Activated T-helper 1 cell treated with anti-CD3 and anti-CD28 coated beads, Interleukin-12 subunit alpha, Interleukin-12 subunit beta, Interleukin-2, Interleukin-4 antibody, amounts not matched to agents 30 ng/mL and 10 ng/mL and 1 ng/mL, durations not matched to agents 14 hours and 24 hours and 36 hours (primary cell): ENCODE data around the gene PCSK1. TPM values are rescaled to one million over a fixed set of nuclear protein-coding genes. Genes with fewer than 3 reads are reported as not detected.

Experiments used
- DNase-seq: peaks from one replicate; pipeline ENCODE4 v3.0.0; 2021; ENCODE audit warnings: low spot score
- H3K27ac Mint-ChIP-seq: one replicate; pipeline ENCODE4 v1.8.0; 2021; ENCODE audit warnings: mild to moderate bottlenecking, mixed read lengths
- H3K27me3 Mint-ChIP-seq: one replicate; pipeline ENCODE4 v1.8.0; 2022; ENCODE audit warnings: mild to moderate bottlenecking, moderate library complexity, mixed read lengths; ENCODE audit not compliant: insufficient read depth
- H3K36me3 Mint-ChIP-seq: one replicate; pipeline ENCODE4 v1.8.0; 2021; ENCODE audit warnings: low read depth, mixed read lengths
- H3K4me1 Mint-ChIP-seq: one replicate; pipeline ENCODE4 v1.8.0; 2021; ENCODE audit warnings: low read depth, mixed read lengths
- H3K4me3 Mint-ChIP-seq: one replicate; pipeline ENCODE4 v1.8.0; 2021; ENCODE audit warnings: mild to moderate bottlenecking, moderate library complexity, mixed read lengths
- H3K9me3 Mint-ChIP-seq: one replicate; pipeline ENCODE4 v1.8.0; 2021; ENCODE audit warnings: mixed read lengths
- intact Hi-C: fragments of 100-400 bp; cut with micrococcal nuclease; formaldehyde crosslinking; loops from one replicate; pipeline ENCODE4 v1.15.1; 2024
- total RNA-seq: library from RNA; stranded (reverse); gene quantifications from 2 replicates; pipeline ENCODE4 v1.2.3, GENCODE V29; 2022

The PCSK1 gene
- not detected in 2 replicates for total RNA-seq

DNA sequence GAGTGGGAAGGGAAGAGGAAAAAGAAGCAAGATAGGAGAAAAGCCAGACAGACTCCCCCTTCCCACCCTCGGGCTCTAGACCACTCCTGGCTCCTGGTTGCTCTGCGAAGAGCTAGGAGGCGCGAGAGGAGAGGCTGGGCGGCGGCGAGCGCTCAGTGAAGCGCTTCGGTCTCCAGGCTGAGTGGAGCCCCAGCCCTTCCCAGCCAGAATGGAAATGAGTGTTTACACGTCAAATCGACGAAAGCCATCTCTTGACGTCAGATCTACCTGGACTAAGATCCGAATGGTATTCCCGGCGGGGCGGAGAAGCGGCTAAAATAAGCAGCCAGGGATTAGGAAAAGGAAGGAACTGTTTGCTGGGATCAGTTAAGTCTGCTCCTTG, at the start of gene PCSK1:
Gene PCSK1, minus strand, starts transcription at position 183 of the 382 bp plus-strand sequence. CDS start 206 bp downstream, outside the sequence.
- Mint-ChIP-seq H3K4me3 (no peak within 1 kb of the TSS), H3K9me3 (peaks cover 13% of the 10 kb centered on the region), H3K4me1 (peaks cover 6% of the 10 kb centered on the region), H3K27me3 (peaks cover 60% of the 10 kb centered on the region), H3K36me3 (no peaks in the 10 kb centered on the region), H3K27ac (no peak within 1 kb of the TSS)
- DNase-seq = no peak
- intact Hi-C loops = no loop called here

- Mint-ChIP-seq H3K4me3 (no peak overlapping the region), H3K27me3 (peaks cover 2% of the 10 kb centered on the region), H3K9me3 (no peaks in the 10 kb centered on the region), H3K36me3 (no peaks in the 10 kb centered on the region), H3K27ac (no peak overlapping the region), H3K4me1 (no peaks in the 10 kb centered on the region)
- DNase-seq = no peak
- intact Hi-C loops = no loop called here
These were observed 48.8 kb upstream of the PCSK1 start for GRCh38 chr5:96481867-96482266.

DNA sequence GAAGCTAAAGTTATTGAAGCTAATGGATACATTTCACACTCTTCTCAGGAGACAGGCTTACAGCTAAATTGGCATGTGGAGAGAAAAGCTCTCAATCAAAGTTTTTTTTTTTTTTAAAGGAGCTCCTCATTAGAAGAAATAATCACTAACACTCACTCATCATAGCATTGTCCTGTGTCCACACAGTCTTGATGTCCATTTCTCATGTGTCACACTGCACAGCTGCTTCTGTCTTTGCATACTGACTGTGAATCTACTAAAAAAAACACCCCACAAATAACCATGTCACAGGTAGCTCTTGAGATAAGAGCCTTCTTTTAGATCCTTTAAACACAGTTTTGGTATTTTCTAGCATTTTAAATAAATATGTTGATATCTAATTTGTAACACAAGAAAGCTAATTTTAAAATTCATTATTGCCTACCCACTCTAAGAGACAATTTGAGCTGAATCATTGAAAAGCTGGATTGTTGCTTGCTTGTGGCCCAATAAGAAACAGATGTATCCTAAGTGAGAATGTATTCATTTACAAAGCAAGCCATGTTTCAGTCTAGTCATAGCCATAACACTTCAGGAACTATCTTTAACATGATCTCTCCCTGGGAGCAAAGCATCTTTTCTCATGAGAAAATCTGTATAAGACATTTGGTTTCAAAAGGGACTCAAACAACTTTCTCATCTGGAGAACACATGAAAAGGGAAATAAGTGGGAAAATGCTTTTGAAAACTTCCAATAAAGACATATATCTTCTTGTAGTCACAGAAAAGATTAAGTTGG, 48.1 kb upstream of the PCSK1 start:
- DNase-seq = no peak
- intact Hi-C loops = no loop called here
- Mint-ChIP-seq H3K36me3 (no peaks in the 10 kb centered on the region), H3K9me3 (no peaks in the 10 kb centered on the region), H3K4me1 (no peaks in the 10 kb centered on the region), H3K4me3 (no peak overlapping the region), H3K27ac (no peak overlapping the region), H3K27me3 (peaks cover 2% of the 10 kb centered on the region)

DNA sequence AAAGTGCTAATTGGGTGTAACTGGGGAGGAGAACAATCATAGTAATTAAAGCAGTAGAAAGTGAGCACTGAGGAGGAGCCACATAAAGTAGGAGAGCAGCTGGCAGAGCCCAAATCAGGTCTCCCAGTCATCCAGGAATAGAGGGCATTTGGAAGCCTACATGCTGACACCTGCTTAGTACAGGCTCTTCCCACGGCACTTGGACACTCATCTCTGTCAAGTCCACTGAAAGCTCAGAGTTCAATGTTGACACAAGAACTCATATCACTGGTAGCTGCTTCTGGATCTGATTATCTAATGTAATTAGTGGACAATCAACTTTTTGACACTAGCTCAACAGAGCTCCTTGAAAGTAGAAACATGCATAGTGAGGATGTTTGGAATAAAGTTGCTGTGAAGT, 45.9 kb upstream of the PCSK1 start:
- intact Hi-C loops = no loop called here
- Mint-ChIP-seq H3K36me3 (no peaks in the 10 kb centered on the region), H3K27me3 (no peaks in the 10 kb centered on the region), H3K4me1 (no peaks in the 10 kb centered on the region), H3K27ac (no peak overlapping the region), H3K9me3 (no peaks in the 10 kb centered on the region), H3K4me3 (no peak overlapping the region)
- DNase-seq = no peak

- intact Hi-C loops = no loop called here
- DNase-seq = no peak
- no peaks in the 10 kb centered on the region for H3K4me1 Mint-ChIP-seq
- no peak overlapping the region for H3K27ac Mint-ChIP-seq
- H3K9me3 Mint-ChIP-seq = no peaks in the 10 kb centered on the region
- no peak overlapping the region for H3K4me3 Mint-ChIP-seq
- H3K36me3 Mint-ChIP-seq = no peaks in the 10 kb centered on the region
- H3K27me3 Mint-ChIP-seq = peaks cover 3% of the 10 kb centered on the region
These were observed 43.6 kb upstream of the PCSK1 start for GRCh38 chr5:96476654-96477053.

GRCh38 chr5:96474073-96474472, 41.0 kb upstream of the PCSK1 start:
- no peaks in the 10 kb centered on the region for H3K4me1 Mint-ChIP-seq
- intact Hi-C loops = no loop called here
- no peak for DNase-seq
- H3K36me3 Mint-ChIP-seq = no peaks in the 10 kb centered on the region
- no peaks in the 10 kb centered on the region for H3K9me3 Mint-ChIP-seq
- H3K27me3 Mint-ChIP-seq = peaks cover 3% of the 10 kb centered on the region
- H3K4me3 Mint-ChIP-seq = no peak overlapping the region
- no peak overlapping the region for H3K27ac Mint-ChIP-seq

GRCh38 chr5:96473155-96473554, 40.1 kb upstream of the PCSK1 start:
- no peak overlapping the region for H3K4me3 Mint-ChIP-seq
- H3K9me3 Mint-ChIP-seq = no peaks in the 10 kb centered on the region
- H3K27me3 Mint-ChIP-seq = peaks cover 3% of the 10 kb centered on the region
- H3K36me3 Mint-ChIP-seq = no peaks in the 10 kb centered on the region
- intact Hi-C loops = no loop called here
- no peaks in the 10 kb centered on the region for H3K4me1 Mint-ChIP-seq
- DNase-seq = no peak
- H3K27ac Mint-ChIP-seq = no peak overlapping the region

GRCh38 chr5:96470785-96471184, 37.7 kb upstream of the PCSK1 start:
- H3K4me3 Mint-ChIP-seq = no peak overlapping the region
- peaks cover 9% of the 10 kb centered on the region for H3K27me3 Mint-ChIP-seq
- no peak for DNase-seq
- no peaks in the 10 kb centered on the region for H3K36me3 Mint-ChIP-seq
- no peak overlapping the region for H3K27ac Mint-ChIP-seq
- H3K4me1 Mint-ChIP-seq = no peaks in the 10 kb centered on the region
- no peaks in the 10 kb centered on the region for H3K9me3 Mint-ChIP-seq
- intact Hi-C loops = no loop called here

DNA sequence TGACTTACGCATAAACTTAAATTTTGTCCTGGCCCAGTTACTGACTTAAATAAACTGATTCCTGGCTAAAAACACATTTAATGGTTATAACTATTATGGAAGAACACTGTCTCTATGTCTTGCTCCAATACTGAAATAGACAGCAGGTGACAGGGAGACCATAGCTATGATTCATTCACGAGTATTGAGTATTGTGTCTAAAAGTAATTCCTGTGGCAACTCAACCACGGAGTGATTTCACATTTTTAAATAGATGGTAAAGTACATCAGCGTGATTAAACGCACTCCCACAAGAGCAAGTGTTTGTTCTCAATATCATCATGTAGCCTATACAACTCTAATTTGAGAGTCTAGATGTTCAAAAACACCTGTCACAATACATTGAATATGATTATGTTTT, 35.9 kb upstream of the PCSK1 start:
- DNase-seq = no peak
- Mint-ChIP-seq H3K27ac (no peak overlapping the region), H3K4me3 (no peak overlapping the region), H3K27me3 (peaks cover 9% of the 10 kb centered on the region), H3K4me1 (no peaks in the 10 kb centered on the region), H3K9me3 (no peaks in the 10 kb centered on the region), H3K36me3 (no peaks in the 10 kb centered on the region)
- intact Hi-C loops = no loop called here

DNA sequence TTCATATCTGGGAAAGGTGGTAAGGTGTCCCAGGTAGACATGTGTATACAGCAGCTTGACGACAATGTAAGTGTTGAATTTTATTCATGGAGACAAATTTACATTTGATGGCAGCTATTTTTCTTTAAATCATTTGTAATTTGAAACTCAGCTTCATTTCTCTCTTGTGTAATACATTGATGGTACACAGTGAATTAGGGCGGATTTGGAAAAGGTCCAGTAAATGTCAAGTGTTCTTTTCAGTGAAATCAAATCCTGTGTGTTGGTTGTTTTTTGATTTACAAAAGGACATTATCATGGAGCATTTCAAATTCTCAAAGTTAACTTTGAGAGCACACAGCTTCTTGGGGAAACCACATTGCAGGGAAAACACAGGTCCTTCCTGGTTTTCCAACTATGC, 30.0 kb upstream of the PCSK1 start:
- Mint-ChIP-seq H3K27me3 (peaks cover 14% of the 10 kb centered on the region), H3K27ac (no peak overlapping the region), H3K9me3 (no peaks in the 10 kb centered on the region), H3K4me3 (no peak overlapping the region), H3K4me1 (no peaks in the 10 kb centered on the region), H3K36me3 (no peaks in the 10 kb centered on the region)
- intact Hi-C loops = no loop called here
- DNase-seq = no peak

DNA sequence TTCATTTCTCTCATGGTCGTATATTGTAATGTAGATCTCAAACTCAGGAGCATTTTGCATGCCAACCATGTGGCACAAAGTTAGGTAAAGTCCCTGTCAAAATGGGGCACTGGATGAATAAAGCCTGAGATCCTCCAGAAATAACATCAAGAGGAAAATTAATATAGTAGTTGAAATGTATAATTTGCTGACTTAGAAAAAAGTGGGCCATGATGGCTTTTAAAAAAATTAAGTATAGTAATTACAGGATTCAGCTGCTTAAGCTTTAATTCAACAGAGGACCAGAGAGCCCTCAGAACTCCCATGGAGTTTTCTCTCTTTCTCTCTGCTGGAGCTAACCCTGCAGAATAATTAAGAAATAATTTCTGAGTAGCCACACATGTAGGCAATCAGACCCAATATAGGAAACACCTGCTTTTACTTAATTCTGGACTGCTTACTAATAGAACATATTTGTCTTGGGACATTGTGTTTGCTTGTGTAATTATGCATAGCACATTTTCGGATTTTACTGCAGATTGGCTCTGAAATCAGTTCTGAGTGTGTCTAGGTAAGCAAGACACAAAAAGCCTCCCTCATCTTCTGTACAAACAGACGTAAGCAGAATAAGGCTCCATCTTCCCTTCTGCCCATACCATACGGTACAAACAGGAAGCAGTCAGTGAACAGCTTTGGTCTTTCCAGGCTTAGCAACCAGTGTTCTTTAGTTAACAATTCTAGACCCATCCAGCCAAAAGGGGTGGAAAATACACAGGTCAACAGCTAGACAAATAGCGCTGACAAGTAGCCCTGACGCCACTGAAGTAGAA, 26.5 kb upstream of the PCSK1 start:
- Mint-ChIP-seq H3K9me3 (no peaks in the 10 kb centered on the region), H3K4me3 (no peak overlapping the region), H3K4me1 (no peaks in the 10 kb centered on the region), H3K36me3 (no peaks in the 10 kb centered on the region), H3K27me3 (peaks cover 12% of the 10 kb centered on the region), H3K27ac (no peak overlapping the region)
- DNase-seq = no peak
- intact Hi-C loops = no loop called here

DNA sequence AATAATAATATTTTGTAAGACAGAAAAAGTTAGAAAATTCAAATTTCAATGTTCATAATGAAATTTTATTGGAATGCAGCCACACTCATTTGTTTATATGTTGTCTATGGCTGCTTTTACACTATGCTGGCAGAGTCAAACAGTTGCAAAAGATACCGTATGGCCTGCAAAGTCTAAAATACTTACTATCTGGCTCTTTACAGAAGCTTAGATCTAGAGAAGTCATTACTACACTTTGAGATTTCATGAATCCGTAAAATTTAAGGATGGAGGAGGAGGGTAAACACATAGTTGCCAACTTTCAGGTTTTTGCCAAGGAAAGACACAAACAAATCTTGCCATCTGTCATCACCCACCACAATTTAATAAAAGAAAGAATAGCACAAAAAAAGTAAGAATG, 25.1 kb upstream of the PCSK1 start:
- Mint-ChIP-seq H3K4me1 (no peaks in the 10 kb centered on the region), H3K27me3 (peaks cover 12% of the 10 kb centered on the region), H3K9me3 (peaks cover 6% of the 10 kb centered on the region), H3K27ac (no peak overlapping the region), H3K4me3 (no peak overlapping the region), H3K36me3 (no peaks in the 10 kb centered on the region)
- intact Hi-C loops = no loop called here
- DNase-seq = no peak

GRCh38 chr5:96455789-96456188, 22.7 kb upstream of the PCSK1 start:
- Mint-ChIP-seq H3K4me3 (no peak overlapping the region), H3K36me3 (no peaks in the 10 kb centered on the region), H3K27me3 (peaks cover 7% of the 10 kb centered on the region), H3K4me1 (no peaks in the 10 kb centered on the region), H3K9me3 (peaks cover 6% of the 10 kb centered on the region), H3K27ac (no peak overlapping the region)
- DNase-seq = no peak
- intact Hi-C loops = no loop called here
